Uterus (tissue), 2 donors: ENCODE results near the gene MCL1.

Source experiments
- POLR2A ChIP-seq, 2 donors: fragments of 450-650 bp; IDR thresholded peaks; one replicate each; pipeline ENCODE4 v1.6.1; 2016; ENCODE audit warnings: antibody characterized with exemption in 2 of 2, mild to moderate bottlenecking in 1 of 2, moderate library complexity in 1 of 2
- TF ChIP-seq, protein P1 (sequence below), 4 experiments: fragments of 200-600 bp in 2 of 4; fragments of 450-650 bp in 2 of 4; sonication (generic) in 2 of 4; IDR thresholded peaks; one replicate each; pipeline ENCODE4 v1.5.1; 2016 to 2019; ENCODE audit warnings: antibody characterized with exemption in 4 of 4, mild to moderate bottlenecking in 2 of 4, moderate library complexity in 1 of 4

DNA sequence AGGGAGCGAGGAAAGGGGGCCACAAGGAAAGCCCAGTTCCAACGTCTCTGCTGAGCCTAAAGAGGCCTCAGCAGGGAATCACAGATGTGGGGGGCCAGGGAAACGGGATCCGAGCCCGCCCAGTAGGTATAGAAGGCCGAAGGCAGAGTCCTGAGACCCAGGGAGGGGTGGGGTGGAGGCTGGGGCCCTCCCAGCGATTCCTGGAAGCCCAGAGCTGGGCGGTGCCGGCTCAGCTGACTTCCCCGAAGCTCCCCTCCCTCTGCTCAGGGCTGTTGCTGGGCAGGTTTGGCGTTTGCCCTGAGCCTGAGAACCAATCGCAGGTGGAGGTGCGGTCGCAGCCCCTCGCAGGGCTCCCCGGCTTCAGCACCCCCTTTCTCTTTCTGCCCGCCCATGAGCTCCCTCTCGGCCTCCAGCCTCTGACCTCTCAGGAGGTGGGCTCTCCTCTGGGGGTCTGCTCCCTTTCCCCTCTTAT lies 17.4 kb downstream of the MCL1 start:
- TF ChIP-seq, protein P1, sequence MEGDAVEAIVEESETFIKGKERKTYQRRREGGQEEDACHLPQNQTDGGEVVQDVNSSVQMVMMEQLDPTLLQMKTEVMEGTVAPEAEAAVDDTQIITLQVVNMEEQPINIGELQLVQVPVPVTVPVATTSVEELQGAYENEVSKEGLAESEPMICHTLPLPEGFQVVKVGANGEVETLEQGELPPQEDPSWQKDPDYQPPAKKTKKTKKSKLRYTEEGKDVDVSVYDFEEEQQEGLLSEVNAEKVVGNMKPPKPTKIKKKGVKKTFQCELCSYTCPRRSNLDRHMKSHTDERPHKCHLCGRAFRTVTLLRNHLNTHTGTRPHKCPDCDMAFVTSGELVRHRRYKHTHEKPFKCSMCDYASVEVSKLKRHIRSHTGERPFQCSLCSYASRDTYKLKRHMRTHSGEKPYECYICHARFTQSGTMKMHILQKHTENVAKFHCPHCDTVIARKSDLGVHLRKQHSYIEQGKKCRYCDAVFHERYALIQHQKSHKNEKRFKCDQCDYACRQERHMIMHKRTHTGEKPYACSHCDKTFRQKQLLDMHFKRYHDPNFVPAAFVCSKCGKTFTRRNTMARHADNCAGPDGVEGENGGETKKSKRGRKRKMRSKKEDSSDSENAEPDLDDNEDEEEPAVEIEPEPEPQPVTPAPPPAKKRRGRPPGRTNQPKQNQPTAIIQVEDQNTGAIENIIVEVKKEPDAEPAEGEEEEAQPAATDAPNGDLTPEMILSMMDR (IDR thresholded peaks at IDR 0.05) = peak in 1 of 4 experiments; percentile 14
- peak; percentile 28 to 79 for TF ChIP-seq POLR2A (IDR thresholded peaks at IDR 0.05)
